ENCODE results near the gene TBC1D21. TPM values are rescaled to one million over a fixed set of nuclear protein-coding genes. Genes with fewer than 3 reads are reported as not detected.

Gene TBC1D21
- total and polyA plus RNA-seq, 2 of the 8 experiments (the other 6 are each of a cell fraction or from before 2014, with no cell fraction given): not detected

- FAIRE-seq (no peak), DNase-seq (ENCODE audit: low read depth in 1 of 2, low spot score in 2 of 2) (no peak)
- Histone ChIP-seq H3K9ac (replicated peaks in 1 of 4; ENCODE audit: extremely low read depth in 1 of 4, low read depth in 3 of 4, low read length in 3 of 4) (no peak overlapping the region), H3K4me1 (replicated peaks in 1 of 4; ENCODE audit: control insufficient read depth in 3 of 4, insufficient read depth in 4 of 4, low read length in 3 of 4) (peaks cover 0 to 29% (median 24%) of the 10 kb centered on the region in 4 experiments; a peak in 6 of 7 replicates), H3K9me3 (ENCODE audit: insufficient read depth in 2 of 2, low read depth in 1 of 2, low read length in 1 of 2) (no peaks in the 10 kb centered on the region), H3K4ac (replicated peaks; ENCODE audit: insufficient read length, low read depth, low read length) (no peak overlapping the region), H2BK12ac (ENCODE audit: low read depth, low read length) (no peak overlapping the region), H3K27me3 (replicated peaks in 1 of 4; ENCODE audit: control insufficient read depth in 3 of 4, extremely low read depth in 1 of 4, insufficient read depth in 3 of 4, low read length in 3 of 4) (peaks cover 0 to 6% (median 2%) of the 10 kb centered on the region in 4 experiments; a peak in 3 of 7 replicates), H4K5ac (ENCODE audit: insufficient read length, low read depth, low read length) (no peak overlapping the region), H2BK20ac (ENCODE audit: low read length) (peak overlapping the region; percentile 13; the same call in 1 of the 2 replicates), H2AK5ac (ENCODE audit: low read depth, low read length) (no peak overlapping the region), H3K18ac (ENCODE audit: extremely low read depth, low read length) (no peak overlapping the region; the same call in 1 of the 2 replicates), H3K27ac (ENCODE audit: low read depth, low read length) (no peak overlapping the region), H4K20me1 (replicated peaks in 1 of 2; ENCODE audit: control insufficient read depth in 1 of 2, insufficient read depth in 2 of 2, low read length in 2 of 2) (peaks cover 0 to 7% of the 10 kb centered on the region in 2 experiments), H3K79me1 (ENCODE audit: low read depth, low read length) (no peaks in the 10 kb centered on the region; the same call in 1 of the 2 replicates), H3K14ac (ENCODE audit: insufficient read length) (no peak overlapping the region), H2BK5ac (ENCODE audit: low read depth, low read length) (no peak overlapping the region), H3K56ac (replicated peaks; ENCODE audit: insufficient read length, low read depth, low read length) (no peak overlapping the region), H2BK15ac (ENCODE audit: low read length) (no peak overlapping the region), H3K4me2 (ENCODE audit: insufficient read depth in 1 of 2, low read depth in 2 of 2, low read length in 2 of 2) (peak overlapping the region; percentile 87), H4K91ac (replicated peaks; ENCODE audit: insufficient read length, low read length) (peak overlapping the region; percentile 17), H2AFZ (ENCODE audit: low read length) (no peak overlapping the region), H2BK120ac (replicated peaks; ENCODE audit: low read depth, low read length) (no peak overlapping the region), H3K23ac (ENCODE audit: insufficient read length) (no peak overlapping the region), H3K36me3 (ENCODE audit: control insufficient read depth in 2 of 4, insufficient read depth in 4 of 4, low read length in 3 of 4) (no peaks in the 10 kb centered on the region), H3K23me2 (ENCODE audit: low read depth, low read length) (peaks cover 14% of the 10 kb centered on the region), H3K4me3 (ENCODE audit: extremely low read depth in 1 of 4, insufficient read depth in 2 of 4, low read depth in 3 of 4, low read length in 4 of 4) (peak overlapping the region; percentile 35 to 71 (median 53); a peak in 5 of 8 replicates), H4K8ac (ENCODE audit: extremely low read depth, insufficient read depth, low read length) (peak overlapping the region; percentile 39; the same call in 1 of the 2 replicates), H3K79me2 (ENCODE audit: control insufficient read depth in 1 of 2, insufficient read depth in 2 of 2, low read length in 2 of 2) (no peaks in the 10 kb centered on the region)
- ChIA-PET CTCF (ENCODE audit: partially characterized antibody) (interaction anchor here (0.6 to 5.1 kb wide), 23 partner anchors 8 to 575 kb away, joined by 3 to 38 read pairs (median 5); partner anchors contain the start of gene TBC1D21), POLR2A (ENCODE audit: partially characterized antibody) (interaction anchor here (0.7 to 1.9 kb wide), 6 partner anchors 9 to 20 kb away, joined by 3 to 9 read pairs (median 4); no protein-coding TSS in a partner anchor)
- TF ChIP-seq ZNF274 (IDR thresholded peaks at IDR 0.05; ENCODE audit: borderline replicate concordance, extremely low read depth, low read length) (no peak), POLR2A (IDR thresholded peaks at IDR 0.05; ENCODE audit: control extremely low read depth in 1 of 2, low read depth in 2 of 2, low read length in 2 of 2) (no peak), TCF12 (IDR thresholded peaks at IDR 0.05; ENCODE audit: low read depth, low read length) (no peak), MAFK (IDR thresholded peaks at IDR 0.05; ENCODE audit: low read depth, low read length) (no peak), SIRT6 (IDR thresholded peaks at IDR 0.05; ENCODE audit: low read length) (no peak), RFX5 (IDR thresholded peaks at IDR 0.05; ENCODE audit: borderline replicate concordance, low read depth, low read length) (no peak), CEBPB (IDR thresholded peaks at IDR 0.05; ENCODE audit: low read depth, low read length) (no peak)
- WGBS, 2 experiments (ENCODE audit: extremely low coverage in 1 of 2, insufficient coverage in 1 of 2, insufficient read length in 1 of 2, insufficient replicate concordance in 2 of 2, low coverage in 1 of 2, low lambda C conversion rate in 2 of 2, missing lambda C conversion rate in 1 of 2): 94% methylated on average over 3 of the region's 3 CpGs; no CpG with 5 or more reads in 1 of the 2 experiments
Measured at GRCh38 chr15:73928241-73928579, 54.8 kb downstream of the TBC1D21 start.

Data from H1 (cell line).